Nephron progenitor cell (in vitro differentiated cells): ENCODE results near the gene NME2.

Experiments used
- DNase-seq: peaks from one replicate; pipeline ENCODE4 v3.0.0; 2021
- H3K27ac Mint-ChIP-seq: 2 replicates; pipeline ENCODE4 v1.8.0; 2021; ENCODE audit warnings: mild to moderate bottlenecking, moderate library complexity, mixed read lengths
- H3K27me3 Mint-ChIP-seq: 2 replicates; pipeline ENCODE4 v1.8.0; 2021; ENCODE audit warnings: mild to moderate bottlenecking, low read depth, mixed read lengths; ENCODE audit not compliant: poor library complexity
- H3K36me3 Mint-ChIP-seq: 2 replicates; pipeline ENCODE4 v1.8.0; 2021; ENCODE audit warnings: low read depth, mixed read lengths
- H3K4me1 Mint-ChIP-seq: 2 replicates; pipeline ENCODE4 v1.8.0; 2021; ENCODE audit warnings: mixed read lengths
- H3K4me3 Mint-ChIP-seq: 2 replicates; pipeline ENCODE4 v1.8.0; 2021; ENCODE audit warnings: mild to moderate bottlenecking, moderate library complexity, mixed read lengths
- H3K9me3 Mint-ChIP-seq: 2 replicates; pipeline ENCODE4 v1.8.0; 2021; ENCODE audit warnings: mild to moderate bottlenecking, moderate library complexity, mixed read lengths
- CTCF ChIP-seq: fragments of 200-600 bp; sonication (generic); IDR thresholded peaks from 2 replicates; pipeline ENCODE4 v1.5.0; 2021; ENCODE audit warnings: antibody characterized with exemption

Gene NME2

DNA sequence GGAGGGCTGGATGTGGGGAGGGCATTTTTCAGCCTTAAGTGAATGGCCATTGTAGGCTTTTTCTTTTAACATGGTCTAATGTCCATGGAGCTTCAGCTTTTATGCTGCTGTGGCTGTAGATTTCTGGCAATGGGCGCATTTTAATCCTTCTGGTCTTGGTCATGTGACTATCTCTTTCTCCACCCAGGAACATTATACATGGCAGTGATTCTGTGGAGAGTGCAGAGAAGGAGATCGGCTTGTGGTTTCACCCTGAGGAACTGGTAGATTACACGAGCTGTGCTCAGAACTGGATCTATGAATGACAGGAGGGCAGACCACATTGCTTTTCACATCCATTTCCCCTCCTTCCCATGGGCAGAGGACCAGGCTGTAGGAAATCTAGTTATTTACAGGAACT is 4.7 kb upstream of the NME2 start:
- no peak overlapping the region for H3K27ac Mint-ChIP-seq
- peaks cover 66% of the 10 kb centered on the region for H3K36me3 Mint-ChIP-seq
- no peak for DNase-seq
- H3K27me3 Mint-ChIP-seq, result peaks cover 10% of the 10 kb centered on the region
- no peak for TF ChIP-seq CTCF
- no peaks in the 10 kb centered on the region for H3K9me3 Mint-ChIP-seq
- no peak overlapping the region for H3K4me3 Mint-ChIP-seq
- H3K4me1 Mint-ChIP-seq, result peaks cover 21% of the 10 kb centered on the region

DNA sequence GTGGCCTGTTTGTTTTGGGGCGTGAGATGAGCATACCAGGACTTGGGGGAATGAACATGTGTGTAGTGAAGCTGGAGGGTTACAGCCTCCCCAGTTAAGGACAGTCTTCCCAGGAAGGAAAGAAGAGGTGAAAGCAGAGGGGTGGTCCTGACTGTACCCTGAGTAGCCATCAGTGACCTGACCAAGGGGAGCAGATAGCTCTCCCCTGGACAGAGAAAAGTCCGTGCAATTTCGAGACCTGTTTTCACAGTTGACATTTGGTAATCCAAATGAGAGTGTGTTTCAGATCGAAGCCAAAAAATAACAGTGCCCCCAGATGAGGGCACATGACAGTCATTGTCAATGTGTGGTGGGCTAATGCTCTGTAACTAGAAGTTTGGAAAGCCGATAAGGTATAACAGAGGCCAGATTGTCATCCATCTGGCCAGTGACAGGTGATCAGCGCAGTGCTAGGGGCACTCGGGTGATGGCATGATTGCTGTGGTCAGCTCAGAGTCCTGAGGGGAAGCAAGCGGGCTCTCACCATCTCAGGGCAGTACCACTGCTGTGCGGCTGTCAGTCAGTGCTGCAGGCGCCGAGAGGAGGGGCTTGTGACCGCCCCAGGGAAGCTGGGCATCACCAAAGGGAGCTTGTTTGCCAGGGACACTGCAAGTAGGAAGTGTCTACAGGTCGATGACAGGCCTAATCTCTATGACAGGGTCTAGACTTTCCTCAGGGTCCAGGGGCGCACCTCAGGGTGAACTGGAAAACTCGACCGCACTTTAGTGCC is 1.1 kb upstream of the NME2 start:
- peaks cover 28% of the 10 kb centered on the region for H3K4me1 Mint-ChIP-seq
- DNase-seq, result peak; percentile 33
- no peaks in the 10 kb centered on the region for H3K9me3 Mint-ChIP-seq
- no peak for TF ChIP-seq CTCF
- H3K36me3 Mint-ChIP-seq, result peaks cover 59% of the 10 kb centered on the region
- H3K27ac Mint-ChIP-seq, result no peak overlapping the region
- peak overlapping the region; percentile 96 for H3K4me3 Mint-ChIP-seq
- peaks cover 10% of the 10 kb centered on the region for H3K27me3 Mint-ChIP-seq

GRCh38 chr17:51165680-51166197 is 472 bp upstream of the NME2 start:
- H3K4me3 Mint-ChIP-seq, result peak overlapping the region; percentile 96
- H3K27me3 Mint-ChIP-seq, result peaks cover 8% of the 10 kb centered on the region
- TF ChIP-seq CTCF, result no peak
- no peak for DNase-seq
- H3K27ac Mint-ChIP-seq, result peak overlapping the region; percentile 92
- H3K9me3 Mint-ChIP-seq, result no peaks in the 10 kb centered on the region
- peaks cover 28% of the 10 kb centered on the region for H3K4me1 Mint-ChIP-seq
- peaks cover 56% of the 10 kb centered on the region for H3K36me3 Mint-ChIP-seq

DNA sequence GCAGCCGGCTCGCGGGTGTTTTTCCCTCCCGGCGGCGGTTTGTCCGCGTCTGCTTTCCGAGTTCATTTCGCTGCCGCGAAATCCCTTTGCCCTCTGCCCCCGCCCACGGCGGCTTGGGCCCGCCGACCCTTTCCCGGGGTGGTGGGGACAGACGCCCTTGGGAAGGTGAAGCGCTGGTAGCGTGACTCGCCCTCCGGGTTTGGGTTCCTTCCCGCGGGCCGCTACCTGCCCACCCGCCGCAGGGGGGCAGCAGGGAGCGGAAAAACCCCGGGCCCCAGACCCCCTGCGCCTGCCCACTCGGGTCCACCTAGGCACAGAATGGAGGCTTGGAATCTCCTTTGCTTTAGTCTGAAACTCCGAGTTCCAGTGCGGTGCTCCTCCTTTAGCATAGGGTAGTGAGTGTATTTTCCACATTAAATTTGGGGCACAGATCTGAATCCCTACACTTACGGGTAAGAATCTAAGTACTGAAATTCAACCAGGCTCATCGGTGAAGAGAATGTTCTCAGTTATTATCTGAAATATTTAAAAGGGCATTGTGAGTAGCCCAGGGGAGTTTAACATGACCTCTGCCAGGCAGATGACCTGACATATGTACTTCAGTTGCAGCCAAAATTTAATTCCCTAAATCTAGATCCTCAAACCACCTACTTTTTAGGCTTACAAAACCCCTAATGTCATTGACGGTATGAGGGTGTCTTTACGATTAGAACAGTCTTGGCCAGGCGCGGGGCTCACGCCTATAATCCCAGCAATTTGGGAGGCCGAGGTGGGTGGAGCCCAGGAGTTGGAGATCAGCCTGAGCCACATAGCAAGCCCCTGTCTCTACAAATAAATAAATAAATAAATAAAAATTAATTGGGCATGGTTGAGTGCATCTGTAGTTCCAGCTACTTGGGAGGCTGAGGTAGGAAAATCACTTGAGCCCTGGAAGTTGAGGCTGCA is 1.0 kb downstream of the NME2 start:
- H3K4me1 Mint-ChIP-seq, result peaks cover 28% of the 10 kb centered on the region
- H3K4me3 Mint-ChIP-seq, result peak overlapping the region; percentile 86
- H3K9me3 Mint-ChIP-seq, result no peaks in the 10 kb centered on the region
- H3K27ac Mint-ChIP-seq, result no peak overlapping the region
- peak; percentile 82 for TF ChIP-seq CTCF
- H3K36me3 Mint-ChIP-seq, result peaks cover 53% of the 10 kb centered on the region
- peak; percentile 81 for DNase-seq
- H3K27me3 Mint-ChIP-seq, result peaks cover 5% of the 10 kb centered on the region

DNA sequence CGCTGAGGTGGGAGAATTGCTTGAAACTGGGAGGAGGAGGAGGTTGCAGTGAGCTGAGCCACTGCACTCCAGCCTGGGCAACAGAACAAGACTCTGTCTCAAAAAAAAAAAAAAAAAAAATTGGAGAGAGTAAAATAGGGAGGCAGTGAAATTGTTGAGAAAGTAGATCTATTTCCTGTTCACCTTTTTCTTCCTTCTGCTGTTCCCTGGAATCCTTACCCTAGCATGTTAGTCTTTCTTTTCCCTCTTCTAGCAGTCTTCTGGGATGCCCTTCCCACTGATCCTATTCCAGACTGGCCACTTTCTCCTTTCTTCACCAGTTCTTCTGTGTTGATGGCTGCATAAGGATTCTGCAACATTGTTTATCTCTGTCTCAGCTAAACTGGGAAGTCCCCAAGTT is 3.1 kb downstream of the NME2 start:
- Mint-ChIP-seq H3K9me3 (no peaks in the 10 kb centered on the region), H3K36me3 (peaks cover 36% of the 10 kb centered on the region), H3K27ac (peak overlapping the region; percentile 40), H3K4me3 (peak overlapping the region; percentile 39), H3K4me1 (peaks cover 28% of the 10 kb centered on the region), H3K27me3 (peaks cover 5% of the 10 kb centered on the region)
- no peak for DNase-seq
- no peak for TF ChIP-seq CTCF
